Caco-2 (cell line): ENCODE data around the gene ATXN7L1. TPM values are rescaled to one million over a fixed set of nuclear protein-coding genes. Genes with fewer than 3 reads are reported as not detected.

Source experiments
- BruUV-seq: library from RNA; stranded (reverse); fragments of 400-500 nt; replicated peaks from 2 replicates; lab custom pipeline; 2021; lab: Mats Ljungman, UMichigan
- CTCF ChIA-PET: fragments of 300-600 bp; sonication (Branson Sonifier 250); formaldehyde crosslinking; loops from one replicate; lab custom pipeline; 2022; ENCODE audit warnings: antibody characterized with exemption; lab: Charles Lee
- POLR2A ChIA-PET: fragments of 300-600 bp; sonication (Branson Sonifier 250); formaldehyde crosslinking; loops from one replicate; lab custom pipeline; 2022; ENCODE audit warnings: antibody characterized with exemption; lab: Charles Lee
- DNase-seq, 2 experiments: peaks; one replicate each; pipeline versions ENCODE4 v3.0.0 to v3.0.0-alpha.2; 2020 to 2022
- H3K27me3 ChIP-seq: replicated peaks from 2 replicates; pipeline ENCODE4 v1.6.0; 2011; ENCODE audit warnings: low read length; ENCODE audit not compliant: control insufficient read depth, insufficient read depth
- H3K36me3 ChIP-seq: 2 replicates; pipeline ENCODE4 v1.5.1; 2011; ENCODE audit warnings: low read length; ENCODE audit not compliant: control insufficient read depth, insufficient read depth
- H3K4me1 ChIP-seq: fragments of 250-450 bp; sonication (Bioruptor Pico); 2 replicates; pipeline ENCODE4 v1.5.1; 2020; ENCODE audit warnings: mild to moderate bottlenecking
- H3K4me3 ChIP-seq: 2 replicates; pipeline ENCODE4 v1.5.1; 2011; ENCODE audit warnings: low read depth, mild to moderate bottlenecking, control low read depth, low read length
- H3K9me3 ChIP-seq: fragments of 250-450 bp; sonication (Bioruptor Pico); 2 replicates; pipeline ENCODE4 v1.5.1; 2020; ENCODE audit warnings: mild to moderate bottlenecking, moderate library complexity
- H3K27ac Mint-ChIP-seq: one replicate; pipeline ENCODE4 v1.8.0; 2022; ENCODE audit warnings: mixed read lengths; ENCODE audit not compliant: unreplicated experiment
- H3K27me3 Mint-ChIP-seq: one replicate; pipeline ENCODE4 v1.8.0; 2022; ENCODE audit warnings: mixed read lengths; ENCODE audit not compliant: insufficient read depth, unreplicated experiment
- H3K36me3 Mint-ChIP-seq: one replicate; pipeline ENCODE4 v1.8.0; 2022; ENCODE audit warnings: mild to moderate bottlenecking, mixed read lengths; ENCODE audit not compliant: insufficient read depth, unreplicated experiment
- H3K4me1 Mint-ChIP-seq: one replicate; pipeline ENCODE4 v1.8.0; 2022; ENCODE audit warnings: low read depth, mixed read lengths; ENCODE audit not compliant: unreplicated experiment
- H3K4me3 Mint-ChIP-seq: one replicate; pipeline ENCODE4 v1.8.0; 2022; ENCODE audit warnings: mild to moderate bottlenecking, moderate library complexity, mixed read lengths; ENCODE audit not compliant: unreplicated experiment
- H3K9me3 Mint-ChIP-seq: one replicate; pipeline ENCODE4 v1.8.0; 2022; ENCODE audit warnings: mixed read lengths; ENCODE audit not compliant: unreplicated experiment
- intact Hi-C: fragments of 100-400 bp; cut with micrococcal nuclease; formaldehyde crosslinking; loops from one replicate; pipeline ENCODE4 v1.10.0; 2022; ENCODE audit not compliant: unreplicated experiment
- total RNA-seq: library from RNA; stranded (reverse); gene quantifications from 2 replicates; pipeline ENCODE4 v1.2.3, GENCODE V29; 2022
- TF ChIP-seq, protein P1 (sequence below), 2 experiments: fragments of 200-600 bp in 1 of 2; IDR thresholded peaks; 1 replicate in 1 of 2; 2 replicates in 1 of 2; pipeline versions ENCODE4 v1.5.1 to v1.8.0; 2011 to 2022; ENCODE audit warnings: antibody characterized with exemption in 1 of 2, control low read depth in 1 of 2, inconsistent platforms in 1 of 2, low read depth in 1 of 2, low read length in 1 of 2, mild to moderate bottlenecking in 1 of 2, moderate library complexity in 1 of 2; ENCODE audit not compliant: insufficient read depth in 1 of 2, severe bottlenecking in 1 of 2, unreplicated experiment in 1 of 2

Gene ATXN7L1
- total RNA-seq, 1 experiment from 2014 or later, result 14.1 TPM

GRCh38 chr7:105862276-105862675 is 14.1 kb downstream of the ATXN7L1 start:
- BruUV-seq, result no TSS peak
- H3K27ac Mint-ChIP-seq, result no peak overlapping the region

GRCh38 chr7:105861224-105861623 is 15.2 kb downstream of the ATXN7L1 start:
- no peaks in the 10 kb centered on the region for H3K9me3 ChIP-seq
- H3K36me3 Mint-ChIP-seq, result no peaks in the 10 kb centered on the region
- no peaks in the 10 kb centered on the region for H3K36me3 ChIP-seq
- no peaks in the 10 kb centered on the region for H3K9me3 Mint-ChIP-seq
- no peak overlapping the region for H3K4me3 Mint-ChIP-seq
- H3K27ac Mint-ChIP-seq, result no peak overlapping the region
- no peaks in the 10 kb centered on the region for H3K27me3 Mint-ChIP-seq
- BruUV-seq, result no TSS peak
- no peaks in the 10 kb centered on the region for H3K27me3 ChIP-seq
- H3K4me1 Mint-ChIP-seq, result peaks cover 10% of the 10 kb centered on the region
- ChIA-PET CTCF (no interaction called here), POLR2A (no interaction called here)
- TF ChIP-seq, protein P1, sequence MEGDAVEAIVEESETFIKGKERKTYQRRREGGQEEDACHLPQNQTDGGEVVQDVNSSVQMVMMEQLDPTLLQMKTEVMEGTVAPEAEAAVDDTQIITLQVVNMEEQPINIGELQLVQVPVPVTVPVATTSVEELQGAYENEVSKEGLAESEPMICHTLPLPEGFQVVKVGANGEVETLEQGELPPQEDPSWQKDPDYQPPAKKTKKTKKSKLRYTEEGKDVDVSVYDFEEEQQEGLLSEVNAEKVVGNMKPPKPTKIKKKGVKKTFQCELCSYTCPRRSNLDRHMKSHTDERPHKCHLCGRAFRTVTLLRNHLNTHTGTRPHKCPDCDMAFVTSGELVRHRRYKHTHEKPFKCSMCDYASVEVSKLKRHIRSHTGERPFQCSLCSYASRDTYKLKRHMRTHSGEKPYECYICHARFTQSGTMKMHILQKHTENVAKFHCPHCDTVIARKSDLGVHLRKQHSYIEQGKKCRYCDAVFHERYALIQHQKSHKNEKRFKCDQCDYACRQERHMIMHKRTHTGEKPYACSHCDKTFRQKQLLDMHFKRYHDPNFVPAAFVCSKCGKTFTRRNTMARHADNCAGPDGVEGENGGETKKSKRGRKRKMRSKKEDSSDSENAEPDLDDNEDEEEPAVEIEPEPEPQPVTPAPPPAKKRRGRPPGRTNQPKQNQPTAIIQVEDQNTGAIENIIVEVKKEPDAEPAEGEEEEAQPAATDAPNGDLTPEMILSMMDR (IDR thresholded peaks at IDR 0.05; ENCODE audit: insufficient read depth in 1 of 2, low read depth in 1 of 2, low read length in 1 of 2, severe bottlenecking in 1 of 2, unreplicated experiment in 1 of 2), result no peak
- peaks cover 8% of the 10 kb centered on the region; the same call in 1 of the 2 replicates for H3K4me1 ChIP-seq
- no peak overlapping the region for H3K4me3 ChIP-seq
- intact Hi-C loops, result no loop called here
- DNase-seq, result no peak

More at GRCh38 chr7:105862276-105862675, 14.1 kb downstream of the ATXN7L1 start:
- Mint-ChIP-seq H3K9me3 (no peaks in the 10 kb centered on the region), H3K36me3 (no peaks in the 10 kb centered on the region), H3K4me1 (peaks cover 4% of the 10 kb centered on the region), H3K4me3 (no peak overlapping the region), H3K27me3 (no peaks in the 10 kb centered on the region)
- no peak for DNase-seq
- Histone ChIP-seq H3K36me3 (no peaks in the 10 kb centered on the region), H3K4me3 (no peak overlapping the region), H3K4me1 (peaks cover 1% of the 10 kb centered on the region; the same call in 1 of the 2 replicates), H3K9me3 (no peaks in the 10 kb centered on the region), H3K27me3 (no peaks in the 10 kb centered on the region)
- CTCF ChIA-PET, result no interaction called here
- POLR2A ChIA-PET, result no interaction called here
- TF ChIP-seq, protein P1 (IDR thresholded peaks at IDR 0.05; ENCODE audit: insufficient read depth in 1 of 2, low read depth in 1 of 2, low read length in 1 of 2, severe bottlenecking in 1 of 2, unreplicated experiment in 1 of 2), result no peak
- intact Hi-C loops, result no loop called here

DNA sequence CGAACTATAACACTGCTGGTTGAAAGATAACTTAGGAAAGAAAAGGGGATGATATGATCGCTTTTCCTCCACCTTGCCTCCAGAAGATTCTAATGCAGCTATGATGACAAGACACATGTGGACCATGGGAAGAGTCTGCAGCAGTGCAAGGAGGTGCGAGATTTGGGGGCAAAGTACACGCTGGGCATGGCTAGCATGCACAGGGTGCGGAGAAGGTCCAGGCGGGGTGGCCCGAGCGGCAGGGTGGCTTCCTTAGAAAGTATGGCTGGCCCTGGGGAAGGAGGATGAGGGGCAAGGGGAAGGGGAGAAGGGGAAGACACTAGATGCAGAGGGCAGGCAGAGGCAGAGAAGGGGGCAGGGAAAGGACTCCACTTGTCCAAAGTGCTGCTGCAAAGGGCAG is 15.6 kb downstream of the ATXN7L1 start:
- BruUV-seq, result no TSS peak
- H3K9me3 Mint-ChIP-seq, result no peaks in the 10 kb centered on the region
- H3K27ac Mint-ChIP-seq, result no peak overlapping the region
- ChIA-PET CTCF (no interaction called here), POLR2A (no interaction called here)
- peaks cover 10% of the 10 kb centered on the region for H3K4me1 Mint-ChIP-seq
- TF ChIP-seq, protein P1 (IDR thresholded peaks at IDR 0.05; ENCODE audit: insufficient read depth in 1 of 2, low read depth in 1 of 2, low read length in 1 of 2, severe bottlenecking in 1 of 2, unreplicated experiment in 1 of 2), result no peak
- H3K27me3 Mint-ChIP-seq, result no peaks in the 10 kb centered on the region
- Histone ChIP-seq H3K36me3 (no peaks in the 10 kb centered on the region), H3K4me3 (no peak overlapping the region), H3K4me1 (peaks cover 8% of the 10 kb centered on the region; the same call in 1 of the 2 replicates), H3K9me3 (no peaks in the 10 kb centered on the region), H3K27me3 (no peaks in the 10 kb centered on the region)
- no peaks in the 10 kb centered on the region for H3K36me3 Mint-ChIP-seq
- no peak for DNase-seq
- intact Hi-C loops, result no loop called here
- H3K4me3 Mint-ChIP-seq, result no peak overlapping the region
